Measurements from ENCODE around the gene SPART.

- TF ChIP-seq POLR2AphosphoS5 (IDR thresholded peaks at IDR 0.05; ENCODE audit: low read depth, low read length), result no peak
- no peak for TF ChIP-seq REST (IDR thresholded peaks at IDR 0.05; ENCODE audit: low read depth)
- TF ChIP-seq CTCF (IDR thresholded peaks at IDR 0.05 in 2 of 3, conservative IDR thresholded peaks at IDR 0.05 in 1 of 3; ENCODE audit: borderline replicate concordance in 1 of 3, insufficient read depth in 1 of 3, low read depth in 2 of 3, low read length in 2 of 3), result no peak
- TF ChIP-seq POLR2A (IDR thresholded peaks at IDR 0.05; ENCODE audit: borderline replicate concordance, extremely low read depth, insufficient read depth, insufficient read length), result no peak
- TF ChIP-seq RAD21 (IDR thresholded peaks at IDR 0.05; ENCODE audit: low read depth), result no peak
- no peak for TF ChIP-seq CEBPB (IDR thresholded peaks at IDR 0.05; ENCODE audit: low read depth)
- TF ChIP-seq FOSL1 (IDR thresholded peaks at IDR 0.05; ENCODE audit: low read depth), result no peak
- no peak for TF ChIP-seq ZBTB33 (IDR thresholded peaks at IDR 0.05; ENCODE audit: extremely low read depth, insufficient replicate concordance, low read length)
- TF ChIP-seq EZH2phosphoT487 (IDR thresholded peaks at IDR 0.05; ENCODE audit: borderline replicate concordance), result no peak
- no peak for TF ChIP-seq SP1 (IDR thresholded peaks at IDR 0.05; ENCODE audit: low read depth)
- no peak for TF ChIP-seq SIN3A (IDR thresholded peaks at IDR 0.05; ENCODE audit: low read depth)
- TF ChIP-seq ZNF274 (IDR thresholded peaks at IDR 0.05; ENCODE audit: low read depth, low read length), result no peak
- TF ChIP-seq TCF7L2 (IDR thresholded peaks at IDR 0.05; ENCODE audit: borderline replicate concordance, extremely low read depth, insufficient read depth, insufficient read length), result no peak
- TF ChIP-seq JUND (IDR thresholded peaks at IDR 0.05), result no peak
These were observed 39.3 kb upstream of the SPART start for GRCh38 chr13:36385489-36385888.
